Spleen (tissue), 11 donors: ENCODE measurements around the gene PCYT1B. TPM values are rescaled to one million over a fixed set of nuclear protein-coding genes. Genes with fewer than 3 reads are reported as not detected.

Experiments
- DNase-seq: peaks from one replicate; pipeline ENCODE4 v3.0.0-alpha.2; 2020
- H3K27ac ChIP-seq, 8 donors: fragments of 200-600 bp; sonication (generic) in 7 of 8; 1 replicate in 4 of 8; 2 replicates in 4 of 8; pipeline versions ENCODE4 v1.5.0 to v1.8.0; 2016 to 2021; ENCODE audit warnings: inconsistent platforms in 4 of 8, mild to moderate bottlenecking in 4 of 8, moderate library complexity in 1 of 8
- H3K27me3 ChIP-seq, 7 donors: fragments of 200-600 bp; sonication (generic) in 6 of 7; replicated peaks in 1 of 7; 1 replicate in 4 of 7; 2 replicates in 3 of 7; pipeline versions ENCODE4 v1.5.0 to v1.8.0; 2016 to 2021; ENCODE audit warnings: inconsistent platforms in 3 of 7, mild to moderate bottlenecking in 1 of 7
- H3K36me3 ChIP-seq, 6 donors: fragments of 200-600 bp; sonication (generic) in 5 of 6; 1 replicate in 4 of 6; 2 replicates in 2 of 6; pipeline versions ENCODE4 v1.5.0 to v1.8.0; 2016 to 2021; ENCODE audit warnings: inconsistent platforms in 2 of 6
- H3K4me1 ChIP-seq, 6 donors: fragments of 200-600 bp; sonication (generic) in 5 of 6; 1 replicate in 3 of 6; 2 replicates in 3 of 6; pipeline versions ENCODE4 v1.5.0 to v1.8.0; 2016 to 2021; ENCODE audit warnings: inconsistent platforms in 3 of 6
- H3K4me3 ChIP-seq, 8 donors: fragments of 200-600 bp; sonication (generic) in 7 of 8; 1 replicate in 4 of 8; 2 replicates in 4 of 8; pipeline versions ENCODE4 v1.5.0 to v1.8.0; 2016 to 2021; ENCODE audit warnings: inconsistent platforms in 4 of 8, mild to moderate bottlenecking in 4 of 8, moderate library complexity in 2 of 8
- H3K9me3 ChIP-seq, 8 donors: fragments of 200-600 bp; sonication (generic) in 7 of 8; 1 replicate in 4 of 8; 2 replicates in 4 of 8; pipeline versions ENCODE4 v1.5.0 to v1.8.0; 2016 to 2021; ENCODE audit warnings: inconsistent platforms in 4 of 8
- CTCF ChIP-seq, 11 experiments: fragments of 200-600 bp in 7 of 11; fragments of 450-650 bp in 4 of 11; sonication (generic) in 4 of 11; IDR thresholded peaks in 8 of 11; conservative IDR thresholded peaks in 3 of 11; 1 replicate in 7 of 11; 2 replicates in 4 of 11; pipeline versions ENCODE4 v1.4.0 to v1.8.0; 2016 to 2021; ENCODE audit warnings: antibody characterized with exemption in 11 of 11, inconsistent platforms in 4 of 11, mild to moderate bottlenecking in 1 of 11
- POLR2A ChIP-seq, 3 donors: fragments of 450-650 bp; IDR thresholded peaks; one replicate each; pipeline ENCODE4 v1.5.1; 2017; ENCODE audit warnings: antibody characterized with exemption in 3 of 3, mild to moderate bottlenecking in 1 of 3
- POLR2AphosphoS5 ChIP-seq, 3 donors: sonication (generic); formaldehyde crosslinking; IDR thresholded peaks; one replicate each; pipeline ENCODE4 v1.5.1; 2017; ENCODE audit warnings: antibody characterized with exemption in 3 of 3
- WGBS, 5 donors: extraction: QIAGEN DNeasy Blood & Tissue Kit in 3 of 5; methylation state at CpG; one replicate each; pipeline versions ENCODE4 v1.1.5 to v1.1.7; 2013 to 2018; 5-methylcytosine and 5-hydroxymethylcytosine counted together
- intact Hi-C: fragments of 100-400 bp; cut with DNase I; formaldehyde crosslinking; loops from one replicate; pipeline ENCODE4 v1.15.0; 2023; ENCODE audit warnings: low total_unique reads
- polyA plus RNA-seq, 3 donors: library from polyadenylated mRNA; stranded (reverse); fragments of 200-250 nt; gene quantifications; one replicate each; pipeline ENCODE4 v1.2.1, GENCODE V29; 2013
- total RNA-seq, 7 donors: library from RNA; depleted of rRNA in 3 of 7; stranded (reverse); fragments of >200 nt in 3 of 7; fragmentation: NEBNext Ultra II Directional in 4 of 7; extraction: Animal tissue kit (Norgen Biotek cat#: 25700) in 4 of 7; gene quantifications; one replicate each; pipeline versions ENCODE4 v1.1.0 to v1.2.1, GENCODE V29; 2016 to 2021
- donor health status: healthy with polysubstance abuse.
- donor health status: DM: no; HTN: no; CAD: no; lungs with moderate emphysema.
- donor health status: DM: no; HTN: no; CAD: no.
- donor health status: Bipolar disorder and iron deficiency.
- donor health status: healthy.
- donor health status: DM: no; HTN: no; CAD: no.
- donor health status: DM: yes; HTN: yes; CAD: no.

PCYT1B gene
- total and polyA plus RNA-seq, 10 donors, result 0.02 to 1.5 (median 0.67) TPM

DNA sequence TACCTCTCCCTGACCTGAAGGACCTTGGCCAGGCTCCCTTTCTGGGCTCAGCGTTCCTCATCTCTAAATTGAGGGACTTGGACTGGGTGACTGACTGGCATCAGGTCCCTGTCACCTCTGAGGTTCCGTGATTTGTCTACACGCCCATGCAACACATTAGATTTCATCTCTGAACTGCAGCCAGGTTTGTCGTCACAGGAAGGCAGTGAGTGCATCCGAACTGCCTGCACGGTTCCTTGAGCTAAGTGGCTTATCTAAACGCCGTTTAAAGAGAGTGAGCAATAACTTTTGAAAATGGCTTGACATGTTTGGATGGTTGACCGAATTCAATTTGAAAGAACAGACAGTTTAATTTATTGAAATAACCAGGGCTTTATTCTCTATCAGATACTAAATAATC, 70.1 kb downstream of the PCYT1B start:
- intact Hi-C loops, result no loop called here
- Histone ChIP-seq H3K27me3 (no peaks in the 10 kb centered on the region), H3K9me3 (no peaks in the 10 kb centered on the region), H3K27ac (no peak overlapping the region), H3K36me3 (no peaks in the 10 kb centered on the region), H3K4me1 (no peaks in the 10 kb centered on the region), H3K4me3 (no peak overlapping the region)
- TF ChIP-seq CTCF (IDR thresholded peaks at IDR 0.05 in 8 of 11, conservative IDR thresholded peaks at IDR 0.05 in 3 of 11) (no peak), POLR2AphosphoS5 (IDR thresholded peaks at IDR 0.05) (no peak), POLR2A (IDR thresholded peaks at IDR 0.05) (no peak)
- no peak for DNase-seq
- 78 to 89% (median 80%) methylated on average over 8 to 9 of the region's 9 CpGs for WGBS, 5 donors

DNA sequence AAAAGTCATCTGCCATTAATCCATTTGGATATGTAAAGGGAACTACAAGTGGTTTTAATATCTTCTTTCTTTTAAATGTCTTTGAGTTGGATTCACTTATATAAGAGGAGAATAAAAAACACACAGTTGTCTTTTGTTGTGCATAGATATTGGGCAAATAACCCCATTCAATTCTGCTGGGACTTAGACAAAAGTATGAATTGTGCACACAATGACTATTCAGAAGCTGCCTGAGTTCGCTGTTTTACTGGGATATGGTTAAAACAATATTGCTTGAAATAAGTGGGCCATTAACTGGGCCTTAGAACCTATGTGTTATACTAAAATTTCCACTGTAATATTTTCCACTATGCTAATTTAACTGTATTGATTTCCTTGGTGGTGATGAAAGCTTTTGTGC, 71.7 kb downstream of the PCYT1B start:
- no peaks in the 10 kb centered on the region for H3K27me3 ChIP-seq
- no peaks in the 10 kb centered on the region for H3K9me3 ChIP-seq
- no peak overlapping the region for H3K4me3 ChIP-seq
- no peaks in the 10 kb centered on the region for H3K36me3 ChIP-seq
- no peak overlapping the region for H3K27ac ChIP-seq
- TF ChIP-seq POLR2A (IDR thresholded peaks at IDR 0.05) (no peak), POLR2AphosphoS5 (IDR thresholded peaks at IDR 0.05) (no peak), CTCF (IDR thresholded peaks at IDR 0.05 in 8 of 11, conservative IDR thresholded peaks at IDR 0.05 in 3 of 11) (no peak)
- no peaks in the 10 kb centered on the region for H3K4me1 ChIP-seq
- WGBS, 5 donors, result 68 to 100% (median 81%) methylated on average over 1 of the region's 1 CpG
- DNase-seq, result no peak
- intact Hi-C loops, result no loop called here

- H3K4me3 ChIP-seq, result no peak overlapping the region
- no peaks in the 10 kb centered on the region for H3K9me3 ChIP-seq
- DNase-seq, result no peak
- no peaks in the 10 kb centered on the region for H3K4me1 ChIP-seq
- no peak for TF ChIP-seq POLR2A (IDR thresholded peaks at IDR 0.05)
- no peak for TF ChIP-seq CTCF (IDR thresholded peaks at IDR 0.05 in 8 of 11, conservative IDR thresholded peaks at IDR 0.05 in 3 of 11)
- TF ChIP-seq POLR2AphosphoS5 (IDR thresholded peaks at IDR 0.05), result no peak
- H3K36me3 ChIP-seq, result no peaks in the 10 kb centered on the region
- intact Hi-C loops, result no loop called here
- H3K27ac ChIP-seq, result no peak overlapping the region
- 63 to 86% (median 81%) methylated on average over 4 of the region's 4 CpGs for WGBS, 5 donors
- H3K27me3 ChIP-seq, result no peaks in the 10 kb centered on the region
Measured at GRCh38 chrX:24574743-24575142, 72.4 kb downstream of the PCYT1B start.

- Histone ChIP-seq H3K4me3 (no peak overlapping the region), H3K4me1 (no peaks in the 10 kb centered on the region), H3K9me3 (no peaks in the 10 kb centered on the region), H3K36me3 (no peaks in the 10 kb centered on the region), H3K27ac (no peak overlapping the region), H3K27me3 (no peaks in the 10 kb centered on the region)
- DNase-seq, result no peak
- whole genome bisulfite sequencing, 5 donors, result 78 to 97% (median 84%) methylated on average over 4 of the region's 4 CpGs
- TF ChIP-seq POLR2A (IDR thresholded peaks at IDR 0.05) (no peak), CTCF (IDR thresholded peaks at IDR 0.05 in 8 of 11, conservative IDR thresholded peaks at IDR 0.05 in 3 of 11) (no peak), POLR2AphosphoS5 (IDR thresholded peaks at IDR 0.05) (no peak)
- intact Hi-C loops, result no loop called here
Measured at GRCh38 chrX:24567169-24567568, 80.0 kb downstream of the PCYT1B start.
